HCT116 (cell line): ENCODE data around the gene VWF. TPM values are rescaled to one million over a fixed set of nuclear protein-coding genes. Genes with fewer than 3 reads are reported as not detected.

Experiments used
- ATAC-seq: fragments of 200-7000 bp; cut with Tn5 transposase; 2 replicates; pipeline ENCODE4 v1.9.1; 2020; ENCODE audit warnings: mild to moderate bottlenecking, moderate library complexity
- BruUV-seq: library from RNA; stranded (reverse); fragments of 400-500 nt; replicated peaks from 2 replicates; lab custom pipeline; 2021; lab: Mats Ljungman, UMichigan
- CTCF ChIA-PET: fragments of 300-600 bp; sonication (Branson Sonifier 250); formaldehyde crosslinking; loops from one replicate; lab custom pipeline; 2021; ENCODE audit warnings: antibody characterized with exemption; lab: Charles Lee
- POLR2A ChIA-PET: fragments of 300-600, 350-600 bp; sonication (Branson Sonifier 250); formaldehyde crosslinking; loops from one replicate; lab custom pipeline; 2021; ENCODE audit warnings: antibody characterized with exemption; lab: Charles Lee
- RAD21 ChIA-PET, 2 experiments: fragments of 300-600 bp; sonication (Branson Sonifier 250); formaldehyde crosslinking; loops; one replicate each; lab custom pipeline; 2023; ENCODE audit warnings: low total read pairs in 2 of 2; ENCODE audit not compliant: uncharacterized antibody in 2 of 2, unreplicated experiment in 2 of 2, low non-redundant PET in 1 of 2; lab: Charles Lee
- DNase-seq: peaks from one replicate; pipeline ENCODE4 v3.0.0-alpha.2; 2010; ENCODE audit warnings: low read depth, low spot score
- H2AFZ ChIP-seq: fragments of 200-600 bp; shearing (Covaris generic), sonication (generic); 2 replicates; pipeline ENCODE4 v1.6.1; 2017; ENCODE audit warnings: low read depth, mixed run types, mixed read lengths, antibody characterized with exemption, low read length; ENCODE audit not compliant: poor library complexity, severe bottlenecking
- H3K27ac ChIP-seq: 2 replicates; pipeline ENCODE4 v1.5.1; 2012; ENCODE audit warnings: low read depth, low read length
- H3K27me3 ChIP-seq: fragments of 200-600 bp; sonication (generic); 2 replicates; pipeline ENCODE4 v1.6.1; 2016; ENCODE audit warnings: mixed run types, low read length, mixed read lengths; ENCODE audit not compliant: insufficient read depth
- H3K36me3 ChIP-seq, 2 experiments: fragments of 200-500 bp in 1 of 2; fragments of 200-600 bp in 1 of 2; sonication (Bioruptor generic) in 1 of 2; sonication (generic) in 1 of 2; 2 replicates each; pipeline versions ENCODE4 v1.5.1 to v1.6.1; 2014 to 2016; ENCODE audit warnings: low read length in 2 of 2, inconsistent platforms in 1 of 2, mixed read lengths in 1 of 2, mixed run types in 1 of 2; ENCODE audit not compliant: insufficient read depth in 2 of 2, control insufficient read depth in 1 of 2
- H3K4me1 ChIP-seq, 2 experiments: fragments of 200-600 bp in 1 of 2; sonication (generic) in 1 of 2; 2 replicates each; pipeline versions ENCODE4 v1.5.1 to v1.6.1; 2012 to 2017; ENCODE audit warnings: low read length in 2 of 2, inconsistent platforms in 1 of 2, mild to moderate bottlenecking in 1 of 2, mixed read lengths in 1 of 2, mixed run types in 1 of 2, moderate library complexity in 1 of 2; ENCODE audit not compliant: insufficient read depth in 2 of 2, control insufficient read depth in 1 of 2
- H3K4me2 ChIP-seq: fragments of 200-600 bp; sonication (generic); 2 replicates; pipeline ENCODE4 v1.6.1; 2017; ENCODE audit warnings: mixed run types, low read length, mixed read lengths
- H3K4me3 ChIP-seq, 2 experiments: fragments of 200-600 bp in 1 of 2; sonication (generic) in 1 of 2; replicated peaks in 1 of 2; 2 replicates each; pipeline ENCODE4 v1.5.1; 2011 to 2016; ENCODE audit warnings: low read length in 2 of 2, control low read depth in 1 of 2, low read depth in 1 of 2, mild to moderate bottlenecking in 1 of 2, mixed read lengths in 1 of 2, mixed run types in 1 of 2
- H3K79me2 ChIP-seq: fragments of 200-600 bp; sonication (generic); 2 replicates; pipeline ENCODE4 v1.6.1; 2017; ENCODE audit warnings: mild to moderate bottlenecking, mixed run types, low read length, moderate library complexity, mixed read lengths; ENCODE audit not compliant: insufficient read depth
- H3K9ac ChIP-seq: fragments of 200-600 bp; sonication (generic); 2 replicates; pipeline ENCODE4 v1.6.1; 2016; ENCODE audit warnings: low read length, mixed read lengths
- H3K9me2 ChIP-seq: fragments of 200-600 bp; sonication (generic), shearing (Covaris generic); 2 replicates; pipeline ENCODE4 v1.6.1; 2017; ENCODE audit warnings: mixed run types, mild to moderate bottlenecking, moderate library complexity; ENCODE audit not compliant: insufficient read depth
- H3K9me3 ChIP-seq, 2 experiments: fragments of 200-500 bp in 1 of 2; fragments of 200-600 bp in 1 of 2; sonication (Bioruptor generic) in 1 of 2; sonication (generic) in 1 of 2; 2 replicates each; pipeline ENCODE4 v1.6.1; 2014 to 2017; ENCODE audit warnings: low read length in 2 of 2, mixed read lengths in 2 of 2, inconsistent platforms in 1 of 2, low read depth in 1 of 2, mild to moderate bottlenecking in 1 of 2, mixed run types in 1 of 2, moderate library complexity in 1 of 2; ENCODE audit not compliant: control insufficient read depth in 1 of 2, insufficient read depth in 1 of 2
- H4K20me1 ChIP-seq: fragments of 200-600 bp; sonication (generic), shearing (Covaris generic); 2 replicates; pipeline ENCODE4 v1.6.1; 2017; ENCODE audit warnings: mixed run types, mild to moderate bottlenecking, moderate library complexity; ENCODE audit not compliant: insufficient read depth
- ATF3 ChIP-seq: IDR thresholded peaks from 2 replicates; pipeline ENCODE4 v1.6.1; 2012
- CBX3 ChIP-seq: IDR thresholded peaks from 2 replicates; pipeline ENCODE4 v1.6.1; 2012; ENCODE audit warnings: low read depth
- CTCF ChIP-seq, 3 experiments: fragments of 200-600 bp in 1 of 3; sonication (generic) in 1 of 3; IDR thresholded peaks in 2 of 3; conservative IDR thresholded peaks in 1 of 3; 2 replicates each; pipeline ENCODE4 v1.5.1; 2012 to 2017; ENCODE audit warnings: low read depth in 2 of 3, low read length in 2 of 3, antibody characterized with exemption in 1 of 3, borderline replicate concordance in 1 of 3, control low read depth in 1 of 3, mild to moderate bottlenecking in 1 of 3, mixed read lengths in 1 of 3, mixed run types in 1 of 3, moderate library complexity in 1 of 3; ENCODE audit not compliant: insufficient read depth in 1 of 3
- JUND ChIP-seq: IDR thresholded peaks from 2 replicates; pipeline ENCODE4 v1.6.1; 2012
- POLR2A ChIP-seq: IDR thresholded peaks from 2 replicates; pipeline ENCODE4 v1.7.0; 2011; ENCODE audit warnings: borderline replicate concordance; ENCODE audit not compliant: insufficient read depth, insufficient read length; ENCODE audit errors: extremely low read depth
- POLR2AphosphoS5 ChIP-seq: IDR thresholded peaks from 2 replicates; pipeline ENCODE4 v1.6.1; 2011; ENCODE audit warnings: mild to moderate bottlenecking, low read depth, low read length, moderate library complexity
- SIN3A ChIP-seq: IDR thresholded peaks from 2 replicates; pipeline ENCODE4 v1.6.1; 2012; ENCODE audit warnings: low read depth
- SP1 ChIP-seq: IDR thresholded peaks from 2 replicates; pipeline ENCODE4 v1.6.1; 2012; ENCODE audit warnings: low read depth
- TCF7L2 ChIP-seq: IDR thresholded peaks from 2 replicates; pipeline ENCODE4 v1.7.0; 2011; ENCODE audit warnings: borderline replicate concordance, inconsistent platforms; ENCODE audit not compliant: insufficient read depth, insufficient read length; ENCODE audit errors: extremely low read depth
- YY1 ChIP-seq: IDR thresholded peaks from 2 replicates; pipeline ENCODE4 v1.6.1; 2011; ENCODE audit warnings: low read length, low read depth, moderate library complexity, mild to moderate bottlenecking; ENCODE audit not compliant: insufficient replicate concordance; ENCODE audit errors: extremely low read depth
- ZFX ChIP-seq: fragments of 450-650 bp; IDR thresholded peaks from 2 replicates; pipeline ENCODE4 v1.6.1; 2017
- intact Hi-C: fragments of 100-400 bp; cut with micrococcal nuclease; formaldehyde crosslinking; loops from 2 replicates; pipeline ENCODE4 v1.10.0; 2022
- total RNA-seq: library from RNA; stranded (reverse); gene quantifications from one replicate; pipeline ENCODE4 v1.2.1, GENCODE V29; 2021; ENCODE audit not compliant: unreplicated experiment

VWF gene
- total RNA-seq, 1 experiment from 2014 or later, result 0.57 TPM

- Histone ChIP-seq H3K27me3 (no peaks in the 10 kb centered on the region), H3K4me2 (no peak overlapping the region), H3K27ac (no peak overlapping the region), H3K4me1 (no peaks in the 10 kb centered on the region), H3K36me3 (no peaks in the 10 kb centered on the region), H3K4me3 (no peak overlapping the region), H3K79me2 (no peaks in the 10 kb centered on the region), H3K9me3 (no peaks in the 10 kb centered on the region), H3K9ac (no peak overlapping the region), H3K9me2 (no peaks in the 10 kb centered on the region), H2AFZ (no peak overlapping the region), H4K20me1 (no peaks in the 10 kb centered on the region)
- ChIA-PET POLR2A (no interaction called here), RAD21 (no interaction called here), CTCF (no interaction called here)
- TF ChIP-seq ATF3 (no peak), CTCF (IDR thresholded peaks at IDR 0.05 in 2 of 3, conservative IDR thresholded peaks at IDR 0.05 in 1 of 3; ENCODE audit: borderline replicate concordance in 1 of 3, insufficient read depth in 1 of 3, low read depth in 2 of 3, low read length in 2 of 3) (no peak), JUND (no peak), POLR2A (no peak), POLR2AphosphoS5 (no peak), TCF7L2 (no peak)
- BruUV-seq, result no TSS peak
- DNase-seq, result no peak
- intact Hi-C loops, result no loop called here
- ATAC-seq, result no peak
These were observed 196.5 kb downstream of the VWF start for GRCh38 chr12:5927732-5928516.

GRCh38 chr12:5925646-5926045, 198.8 kb downstream of the VWF start:
- Histone ChIP-seq H3K79me2 (no peaks in the 10 kb centered on the region), H4K20me1 (no peaks in the 10 kb centered on the region), H3K9ac (no peak overlapping the region), H3K27ac (no peak overlapping the region), H3K27me3 (no peaks in the 10 kb centered on the region), H3K4me3 (no peak overlapping the region), H3K4me1 (no peaks in the 10 kb centered on the region), H3K9me2 (no peaks in the 10 kb centered on the region), H3K4me2 (no peak overlapping the region), H3K9me3 (no peaks in the 10 kb centered on the region), H3K36me3 (no peaks in the 10 kb centered on the region), H2AFZ (no peak overlapping the region)
- TF ChIP-seq SIN3A (no peak), ZFX (no peak), POLR2A (no peak), SP1 (no peak), YY1 (no peak), CTCF (IDR thresholded peaks at IDR 0.05 in 2 of 3, conservative IDR thresholded peaks at IDR 0.05 in 1 of 3; ENCODE audit: borderline replicate concordance in 1 of 3, insufficient read depth in 1 of 3, low read depth in 2 of 3, low read length in 2 of 3) (no peak), CBX3 (no peak)
- no peak for DNase-seq
- RAD21 ChIA-PET, result no interaction called here
- intact Hi-C loops, result no loop called here
- CTCF ChIA-PET, result interaction anchor here (1.4 kb wide), 1 partner anchor 63 kb away, joined by 3 read pairs; no protein-coding TSS in a partner anchor
- POLR2A ChIA-PET, result no interaction called here
- no peak for ATAC-seq
- no TSS peak for BruUV-seq
